ENCODE results near the gene FARP2. TPM values are rescaled to one million over a fixed set of nuclear protein-coding genes. Genes with fewer than 3 reads are reported as not detected.
A peak's percentile ranks its signal among the peaks of the same experiment; 100 is the strongest.

The FARP2 gene
- 23.3 TPM for polyA plus RNA-seq (2013, experiment 1 of 2)
- polyA plus RNA-seq (2013, experiment 2 of 2): 26.1 TPM

GRCh38 chr2:241355983-241356870 lies at the start of gene FARP2:
FARP2 (plus strand) TSS chr2:241356285; CDS start chr2:241373108, 16,823 bp downstream.
- Histone ChIP-seq H3K36me3 (ENCODE audit: control insufficient read depth, insufficient read depth, low read length) (peaks cover 33% of the 10 kb centered on the region), H3K9me3 (ENCODE audit: control insufficient read depth, low read length) (no peaks in the 10 kb centered on the region), H3K4me1 (ENCODE audit: control insufficient read depth, insufficient read depth, low read length, poor library complexity, severe bottlenecking) (peaks cover 16% of the 10 kb centered on the region), H3K4me3 (ENCODE audit: extremely low read depth, insufficient read depth, low read length, poor library complexity, severe bottlenecking) (peak within 1 kb of the TSS; percentile 93), H3K27ac (ENCODE audit: low read depth, low read length, severe bottlenecking) (peak within 1 kb of the TSS; percentile 82)
- WGBS, 2 experiments (ENCODE audit: insufficient coverage in 2 of 2): 0 to 1% methylated on average over 61 to 78 of the region's 101 CpGs

GRCh38 chr2:241307055-241307454 lies 49.0 kb upstream of the FARP2 start:
- peaks cover 26% of the 10 kb centered on the region for H3K4me1 ChIP-seq (ENCODE audit: control insufficient read depth, insufficient read depth, low read length, poor library complexity, severe bottlenecking)
- WGBS, 2 experiments (ENCODE audit: insufficient coverage in 2 of 2): 86 to 95% methylated on average over 3 to 4 of the region's 6 CpGs
- H3K36me3 ChIP-seq (ENCODE audit: control insufficient read depth, insufficient read depth, low read length): peaks cover 17% of the 10 kb centered on the region
- H3K4me3 ChIP-seq (ENCODE audit: extremely low read depth, insufficient read depth, low read length, poor library complexity, severe bottlenecking): no peak overlapping the region
- no peaks in the 10 kb centered on the region for H3K9me3 ChIP-seq (ENCODE audit: control insufficient read depth, low read length)
- H3K27ac ChIP-seq (ENCODE audit: low read depth, low read length, severe bottlenecking): no peak overlapping the region

GRCh38 chr2:241308267-241308666 lies 47.8 kb upstream of the FARP2 start:
- Histone ChIP-seq H3K36me3 (ENCODE audit: control insufficient read depth, insufficient read depth, low read length) (peaks cover 17% of the 10 kb centered on the region), H3K4me3 (ENCODE audit: extremely low read depth, insufficient read depth, low read length, poor library complexity, severe bottlenecking) (no peak overlapping the region), H3K9me3 (ENCODE audit: control insufficient read depth, low read length) (no peaks in the 10 kb centered on the region), H3K27ac (ENCODE audit: low read depth, low read length, severe bottlenecking) (no peak overlapping the region), H3K4me1 (ENCODE audit: control insufficient read depth, insufficient read depth, low read length, poor library complexity, severe bottlenecking) (peaks cover 26% of the 10 kb centered on the region)
- 100% methylated on average over 3 of the region's 5 CpGs; no CpG with 5 or more reads in 1 of the 2 experiments for WGBS, 2 experiments (ENCODE audit: insufficient coverage in 2 of 2)

- no peak overlapping the region for H3K27ac ChIP-seq (ENCODE audit: low read depth, low read length, severe bottlenecking)
- 94 to 98% methylated on average over 14 to 16 of the region's 18 CpGs for WGBS, 2 experiments (ENCODE audit: insufficient coverage in 2 of 2)
- H3K4me3 ChIP-seq (ENCODE audit: extremely low read depth, insufficient read depth, low read length, poor library complexity, severe bottlenecking): no peak overlapping the region
- no peaks in the 10 kb centered on the region for H3K9me3 ChIP-seq (ENCODE audit: control insufficient read depth, low read length)
- H3K4me1 ChIP-seq (ENCODE audit: control insufficient read depth, insufficient read depth, low read length, poor library complexity, severe bottlenecking): peaks cover 29% of the 10 kb centered on the region
- peaks cover 17% of the 10 kb centered on the region for H3K36me3 ChIP-seq (ENCODE audit: control insufficient read depth, insufficient read depth, low read length)
These were observed 47.1 kb upstream of the FARP2 start for GRCh38 chr2:241308832-241309500.

GRCh38 chr2:241309684-241310117 lies 46.4 kb upstream of the FARP2 start:
- Histone ChIP-seq H3K4me1 (ENCODE audit: control insufficient read depth, insufficient read depth, low read length, poor library complexity, severe bottlenecking) (peaks cover 29% of the 10 kb centered on the region), H3K4me3 (ENCODE audit: extremely low read depth, insufficient read depth, low read length, poor library complexity, severe bottlenecking) (no peak overlapping the region), H3K27ac (ENCODE audit: low read depth, low read length, severe bottlenecking) (no peak overlapping the region), H3K9me3 (ENCODE audit: control insufficient read depth, low read length) (no peaks in the 10 kb centered on the region), H3K36me3 (ENCODE audit: control insufficient read depth, insufficient read depth, low read length) (peaks cover 17% of the 10 kb centered on the region)
- 83% methylated on average over 2 of the region's 2 CpGs; no CpG with 5 or more reads in 1 of the 2 experiments for WGBS, 2 experiments (ENCODE audit: insufficient coverage in 2 of 2)

GRCh38 chr2:241310917-241311566 lies 45.0 kb upstream of the FARP2 start:
- Histone ChIP-seq H3K27ac (ENCODE audit: low read depth, low read length, severe bottlenecking) (no peak overlapping the region), H3K36me3 (ENCODE audit: control insufficient read depth, insufficient read depth, low read length) (peaks cover 11% of the 10 kb centered on the region), H3K9me3 (ENCODE audit: control insufficient read depth, low read length) (no peaks in the 10 kb centered on the region), H3K4me3 (ENCODE audit: extremely low read depth, insufficient read depth, low read length, poor library complexity, severe bottlenecking) (no peak overlapping the region), H3K4me1 (ENCODE audit: control insufficient read depth, insufficient read depth, low read length, poor library complexity, severe bottlenecking) (peaks cover 29% of the 10 kb centered on the region)
- WGBS, 2 experiments (ENCODE audit: insufficient coverage in 2 of 2): 93 to 95% methylated on average over 8 to 10 of the region's 13 CpGs

- Histone ChIP-seq H3K9me3 (ENCODE audit: control insufficient read depth, low read length) (no peaks in the 10 kb centered on the region), H3K4me3 (ENCODE audit: extremely low read depth, insufficient read depth, low read length, poor library complexity, severe bottlenecking) (no peak overlapping the region), H3K4me1 (ENCODE audit: control insufficient read depth, insufficient read depth, low read length, poor library complexity, severe bottlenecking) (peaks cover 29% of the 10 kb centered on the region), H3K27ac (ENCODE audit: low read depth, low read length, severe bottlenecking) (no peak overlapping the region), H3K36me3 (ENCODE audit: control insufficient read depth, insufficient read depth, low read length) (peaks cover 12% of the 10 kb centered on the region)
- 90 to 100% methylated on average over 1 to 3 of the region's 4 CpGs for WGBS, 2 experiments (ENCODE audit: insufficient coverage in 2 of 2)
These were observed 44.0 kb upstream of the FARP2 start for GRCh38 chr2:241312082-241312481.

GRCh38 chr2:241313543-241314095 lies 42.5 kb upstream of the FARP2 start:
- H3K4me1 ChIP-seq (ENCODE audit: control insufficient read depth, insufficient read depth, low read length, poor library complexity, severe bottlenecking): peaks cover 34% of the 10 kb centered on the region
- peaks cover 25% of the 10 kb centered on the region for H3K36me3 ChIP-seq (ENCODE audit: control insufficient read depth, insufficient read depth, low read length)
- WGBS, 2 experiments (ENCODE audit: insufficient coverage in 2 of 2): 95 to 100% methylated on average over 4 to 7 of the region's 8 CpGs
- peak overlapping the region; percentile 92 for H3K4me3 ChIP-seq (ENCODE audit: extremely low read depth, insufficient read depth, low read length, poor library complexity, severe bottlenecking)
- H3K27ac ChIP-seq (ENCODE audit: low read depth, low read length, severe bottlenecking): no peak overlapping the region
- H3K9me3 ChIP-seq (ENCODE audit: control insufficient read depth, low read length): no peaks in the 10 kb centered on the region

- peak overlapping the region; percentile 92 for H3K4me3 ChIP-seq (ENCODE audit: extremely low read depth, insufficient read depth, low read length, poor library complexity, severe bottlenecking)
- WGBS, 2 experiments (ENCODE audit: insufficient coverage in 2 of 2): 2 to 3% methylated on average over 27 to 33 of the region's 38 CpGs
- H3K4me1 ChIP-seq (ENCODE audit: control insufficient read depth, insufficient read depth, low read length, poor library complexity, severe bottlenecking): peaks cover 38% of the 10 kb centered on the region
- H3K27ac ChIP-seq (ENCODE audit: low read depth, low read length, severe bottlenecking): peak overlapping the region; percentile 99
- no peaks in the 10 kb centered on the region for H3K9me3 ChIP-seq (ENCODE audit: control insufficient read depth, low read length)
- H3K36me3 ChIP-seq (ENCODE audit: control insufficient read depth, insufficient read depth, low read length): peaks cover 22% of the 10 kb centered on the region
These were observed 41.6 kb upstream of the FARP2 start for GRCh38 chr2:241314226-241315092.

Data from mesodermal cell (in vitro differentiated cells).